ENCODE measurements around the gene FAM83E. TPM values are rescaled to one million over a fixed set of nuclear protein-coding genes. Genes with fewer than 3 reads are reported as not detected.

The FAM83E gene
- total and polyA plus RNA-seq, 2 of the 8 experiments (the other 6 are each of a cell fraction or from before 2014, with no cell fraction given) = 1.8 to 5.3 TPM

- TF ChIP-seq TEAD4 (IDR thresholded peaks at IDR 0.05; ENCODE audit: low read depth, low read length) = no peak
- no peak for TF ChIP-seq CREB1 (IDR thresholded peaks at IDR 0.05)
- no peak for TF ChIP-seq JUN (IDR thresholded peaks at IDR 0.05; ENCODE audit: low read depth, low read length)
- no peak for TF ChIP-seq SUZ12 (IDR thresholded peaks at IDR 0.05; ENCODE audit: low read length)
- TF ChIP-seq SIX5 (IDR thresholded peaks at IDR 0.05; ENCODE audit: low read depth, low read length) = no peak
- no peak for TF ChIP-seq EGR1 (IDR thresholded peaks at IDR 0.05; ENCODE audit: borderline replicate concordance, low read depth, low read length)
- 0 out of 3 replicates have a peak, but pooled peaks of 1 of the 2 experiments have one; percentile 31 for TF ChIP-seq POLR2A (IDR thresholded peaks at IDR 0.05; ENCODE audit: control extremely low read depth in 1 of 2, low read depth in 2 of 2, low read length in 2 of 2)
- no peak for TF ChIP-seq CTCF (IDR thresholded peaks at IDR 0.05; ENCODE audit: control extremely low read depth in 1 of 3, insufficient read depth in 1 of 3, low read depth in 1 of 3, low read length in 3 of 3)
These were observed 1.7 kb upstream of the FAM83E start (continued) for GRCh38 chr19:48616491-48617056.
